Spleen (tissue), 7 donors: Measurements from ENCODE around the gene MAGOHB.
"Not testable (repeated sequence)": the region's sequence is repeated elsewhere in the genome, so short reads cannot be mapped to it uniquely, and the experiment has no call there.

ENCODE experiments used
- POLR2A ChIP-seq, 3 donors: fragments of 450-650 bp; IDR thresholded peaks; one replicate each; pipeline ENCODE4 v1.5.1; 2017; ENCODE audit warnings: antibody characterized with exemption in 3 of 3, mild to moderate bottlenecking in 1 of 3
- TF ChIP-seq, protein P1 (sequence below), 11 experiments: fragments of 200-600 bp in 7 of 11; fragments of 450-650 bp in 4 of 11; sonication (generic) in 4 of 11; IDR thresholded peaks in 8 of 11; conservative IDR thresholded peaks in 3 of 11; 1 replicate in 7 of 11; 2 replicates in 4 of 11; pipeline versions ENCODE4 v1.4.0 to v1.8.0; 2016 to 2021; ENCODE audit warnings: antibody characterized with exemption in 11 of 11, inconsistent platforms in 4 of 11, mild to moderate bottlenecking in 1 of 11
- donor health status: DM: no; HTN: no; CAD: no; lungs with moderate emphysema.
- donor health status: DM: no; HTN: no; CAD: no.
- donor health status: DM: no; HTN: no; CAD: no.

DNA sequence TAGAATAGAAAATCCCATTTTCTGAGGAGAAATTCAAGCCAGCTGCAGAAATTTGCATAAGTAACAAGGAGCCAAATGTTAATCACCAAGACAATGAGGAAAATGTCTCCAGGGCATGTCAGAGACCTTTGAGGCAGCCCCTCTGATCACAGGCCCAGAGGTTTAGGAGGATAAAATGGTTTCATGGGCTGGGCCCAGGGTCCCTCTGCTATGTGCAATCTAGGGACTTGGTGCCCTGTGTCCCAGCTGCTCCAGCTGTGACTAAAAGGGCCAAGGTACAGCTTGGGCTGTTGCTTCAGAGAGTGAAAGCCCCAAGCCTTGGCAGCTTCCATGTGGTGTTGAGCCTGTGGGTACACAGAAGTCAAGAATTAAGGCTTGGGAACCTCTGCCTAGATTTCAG, 33.2 kb upstream of the MAGOHB start:
- TF ChIP-seq, protein P1, sequence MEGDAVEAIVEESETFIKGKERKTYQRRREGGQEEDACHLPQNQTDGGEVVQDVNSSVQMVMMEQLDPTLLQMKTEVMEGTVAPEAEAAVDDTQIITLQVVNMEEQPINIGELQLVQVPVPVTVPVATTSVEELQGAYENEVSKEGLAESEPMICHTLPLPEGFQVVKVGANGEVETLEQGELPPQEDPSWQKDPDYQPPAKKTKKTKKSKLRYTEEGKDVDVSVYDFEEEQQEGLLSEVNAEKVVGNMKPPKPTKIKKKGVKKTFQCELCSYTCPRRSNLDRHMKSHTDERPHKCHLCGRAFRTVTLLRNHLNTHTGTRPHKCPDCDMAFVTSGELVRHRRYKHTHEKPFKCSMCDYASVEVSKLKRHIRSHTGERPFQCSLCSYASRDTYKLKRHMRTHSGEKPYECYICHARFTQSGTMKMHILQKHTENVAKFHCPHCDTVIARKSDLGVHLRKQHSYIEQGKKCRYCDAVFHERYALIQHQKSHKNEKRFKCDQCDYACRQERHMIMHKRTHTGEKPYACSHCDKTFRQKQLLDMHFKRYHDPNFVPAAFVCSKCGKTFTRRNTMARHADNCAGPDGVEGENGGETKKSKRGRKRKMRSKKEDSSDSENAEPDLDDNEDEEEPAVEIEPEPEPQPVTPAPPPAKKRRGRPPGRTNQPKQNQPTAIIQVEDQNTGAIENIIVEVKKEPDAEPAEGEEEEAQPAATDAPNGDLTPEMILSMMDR (IDR thresholded peaks at IDR 0.05 in 8 of 11, conservative IDR thresholded peaks at IDR 0.05 in 3 of 11) = not testable (repeated sequence)
- not testable (repeated sequence) for TF ChIP-seq POLR2A (IDR thresholded peaks at IDR 0.05)
